HepG2 (cell line): ENCODE data around the gene PUM1. TPM values are rescaled to one million over a fixed set of nuclear protein-coding genes. Genes with fewer than 3 reads are reported as not detected.
A peak's percentile ranks its signal among the peaks of the same experiment; 100 is the strongest.

Source experiments
- BHLHE40 ChIP-seq: IDR thresholded peaks from 2 replicates; pipeline ENCODE4 v1.6.1; 2011; ENCODE audit warnings: low read length, improper control_type of control experiment
- CSRNP2 ChIP-seq: sonication (generic); formaldehyde crosslinking; conservative IDR thresholded peaks from 2 replicates; pipeline ENCODE4 v1.8.0; 2022; ENCODE audit warnings: low read depth, missing genetic modification reagents
- CTCF ChIP-seq: sonication (generic); formaldehyde crosslinking; IDR thresholded peaks from 2 replicates; pipeline ENCODE4 v1.5.0; 2020; ENCODE audit warnings: mild to moderate bottlenecking, missing genetic modification reagents, moderate library complexity
- HINFP ChIP-seq: sonication (generic); formaldehyde crosslinking; IDR thresholded peaks from 2 replicates; pipeline ENCODE4 v1.4.0; 2020; ENCODE audit warnings: low read depth, mild to moderate bottlenecking, missing genetic modification reagents
- HNRNPK ChIP-seq: fragments of 200-400 bp; formaldehyde crosslinking; IDR thresholded peaks from 2 replicates; pipeline ENCODE4 v1.6.1; 2018; ENCODE audit warnings: low read length, low read depth, moderate library complexity, mild to moderate bottlenecking; ENCODE audit not compliant: poor library complexity, severe bottlenecking
- JARID2 ChIP-seq: sonication (generic); formaldehyde crosslinking; IDR thresholded peaks from 2 replicates; pipeline ENCODE4 v1.8.1; 2023; ENCODE audit warnings: missing genetic modification reagents, inconsistent platforms; ENCODE audit not compliant: insufficient replicate concordance
- MAF1 ChIP-seq: sonication (generic); formaldehyde crosslinking; IDR thresholded peaks from 2 replicates; pipeline ENCODE4 v1.5.0; 2020; ENCODE audit warnings: missing genetic modification reagents, borderline replicate concordance
- MBNL3 ChIP-seq: fragments of 250-450 bp; sonication (Bioruptor Pico); conservative IDR thresholded peaks from 2 replicates; pipeline ENCODE4 v1.8.0; 2022; ENCODE audit warnings: mild to moderate bottlenecking, inconsistent platforms
- NR2F6 ChIP-seq, 2 experiments: IDR thresholded peaks; 2 replicates each; pipeline ENCODE4 v1.6.1; 2016; ENCODE audit warnings: antibody characterized with exemption in 1 of 2, mild to moderate bottlenecking in 1 of 2
- SNAPC5 ChIP-seq: sonication (generic); formaldehyde crosslinking; IDR thresholded peaks from 2 replicates; pipeline ENCODE4 v1.8.1; 2023; ENCODE audit warnings: mild to moderate bottlenecking, missing genetic modification reagents, borderline replicate concordance
- SNRNP70 ChIP-seq: fragments of 200-400 bp; formaldehyde crosslinking; IDR thresholded peaks from 2 replicates; pipeline ENCODE4 v1.6.1; 2017; ENCODE audit warnings: mild to moderate bottlenecking, low read depth, low read length, moderate library complexity
- THAP11 ChIP-seq: IDR thresholded peaks from 2 replicates; pipeline ENCODE4 v1.6.1; 2016; ENCODE audit warnings: missing biosample characterization, missing genetic modification reagents
- TP53 ChIP-seq: sonication (generic); formaldehyde crosslinking; conservative IDR thresholded peaks from 2 replicates; pipeline ENCODE4 v1.4.0; 2020; ENCODE audit warnings: missing genetic modification reagents
- ZBTB26 ChIP-seq: IDR thresholded peaks from 2 replicates; pipeline ENCODE4 v1.6.1; 2016; ENCODE audit warnings: missing compliant biosample characterization, missing genetic modification reagents, borderline replicate concordance
- ZNF275 ChIP-seq: sonication (generic); formaldehyde crosslinking; IDR thresholded peaks from 2 replicates; pipeline ENCODE4 v1.8.0; 2022; ENCODE audit warnings: missing genetic modification reagents, mild to moderate bottlenecking, inconsistent platforms, borderline replicate concordance
- ZNF281 ChIP-seq: sonication (generic); formaldehyde crosslinking; IDR thresholded peaks from 2 replicates; pipeline ENCODE4 v1.4.0; 2020; ENCODE audit warnings: missing genetic modification reagents, borderline replicate concordance
- polyA plus RNA-seq, 8 experiments: library from polyadenylated mRNA; depleted of rRNA in 3 of 8; stranded (reverse) in 7 of 8; unstranded in 1 of 8; fragments of >200 nt; fragmentation: Illumina TruSeq in 4 of 8; extraction: Trizol in 4 of 8; gene quantifications; 2 replicates each; pipeline versions ENCODE4 v1.2.1 to v1.2.3, GENCODE V29; 2011 to 2016; ENCODE audit warnings: low read depth in 4 of 8, missing spikeins in 1 of 8, mixed read lengths in 1 of 8; ENCODE audit not compliant: insufficient read depth in 1 of 8
- total RNA-seq, 5 experiments: library from RNA; depleted of rRNA; stranded (reverse); fragments of >200 nt; fragmentation: Illumina TruSeq; extraction: Trizol; gene quantifications; 2 replicates each; pipeline ENCODE4 v1.2.3, GENCODE V29; 2016; ENCODE audit warnings: low read depth in 1 of 5

The PUM1 gene
- total and polyA plus RNA-seq, 2 of the 13 experiments (the other 11 are each of a cell fraction or from before 2014, with no cell fraction given) = 64.7 to 91.0 TPM

- peak; percentile 92; the same call in 1 of the 2 replicates for TF ChIP-seq ZNF281 (CRISPR knock-in tag)
- no peak for TF ChIP-seq HNRNPK
- TF ChIP-seq CSRNP2 (CRISPR knock-in tag) = no peak
- peak; percentile 15; the same call in 1 of the 2 replicates for TF ChIP-seq THAP11
- no peak for TF ChIP-seq ZBTB26 (CRISPR knock-in tag)
- no peak for TF ChIP-seq SNRNP70
- TF ChIP-seq BHLHE40 = no peak
- peak; percentile 91 for TF ChIP-seq CTCF (CRISPR knock-in tag)
- TF ChIP-seq MAF1 (CRISPR knock-in tag) = 0 out of 2 replicates have a peak, but pooled peaks have one; percentile 44
- peak; percentile 60 for TF ChIP-seq JARID2 (CRISPR knock-in tag)
- TF ChIP-seq MBNL3 (CRISPR knock-in tag) = no peak
- TF ChIP-seq TP53 (CRISPR knock-in tag) = no peak
- no peak for TF ChIP-seq HINFP (CRISPR knock-in tag)
- TF ChIP-seq NR2F6 (IDR thresholded peaks at IDR 0.05) = no peak
- TF ChIP-seq NR2F6 (CRISPR knock-in tag; IDR thresholded peaks at IDR 0.05) = peak; percentile 31; the same call in 1 of the 2 replicates
- TF ChIP-seq SNAPC5 (CRISPR knock-in tag) = no peak
- TF ChIP-seq ZNF275 = no peak
Measured at GRCh38 chr1:30911059-30911954, 154.2 kb downstream of the PUM1 start (continued).
